HG02759 (cell line): Measurements from ENCODE around the gene OR5C1.
A peak's percentile ranks its signal among the peaks of the same experiment; 100 is the strongest.
"Not testable (repeated sequence)": the region's sequence is repeated elsewhere in the genome, so short reads cannot be mapped to it uniquely, and the experiment has no call there.

Experiments
- ATAC-seq: cut with Tn5 transposase; IDR thresholded peaks from one replicate; pipeline ENCODE4 v1.9.1; 2021; ENCODE audit warnings: mild to moderate bottlenecking, moderate library complexity; ENCODE audit not compliant: unreplicated experiment

OR5C1 gene

DNA sequence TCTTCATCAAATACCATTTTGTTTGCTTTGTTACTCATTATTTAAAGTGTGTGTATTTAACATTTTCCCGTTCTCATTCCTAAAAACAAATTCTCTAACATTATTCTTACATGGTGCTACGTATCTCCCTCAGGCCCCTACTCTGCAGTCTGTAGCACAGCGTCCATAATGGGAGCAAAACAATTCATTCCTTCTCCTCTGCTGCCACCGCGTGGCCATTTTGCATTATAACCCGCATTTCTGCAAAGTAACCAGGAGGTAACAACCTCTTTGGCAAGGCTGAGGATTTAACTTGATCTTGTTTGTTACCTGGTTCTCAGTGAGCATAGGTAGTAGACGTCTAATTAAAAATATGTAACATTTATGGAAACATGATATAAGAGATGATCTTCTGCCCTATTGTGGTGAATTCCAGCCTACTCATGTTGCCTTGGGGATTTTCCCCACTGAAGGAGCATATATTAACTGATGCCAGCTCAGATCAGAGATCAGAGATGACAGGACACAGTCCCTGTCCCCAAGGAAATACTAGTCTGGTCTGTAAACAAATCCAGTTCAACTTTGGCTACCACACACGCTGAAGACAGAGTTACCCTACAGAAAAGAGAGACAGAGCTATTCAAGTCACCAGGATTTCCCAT lies 21.7 kb downstream of the OR5C1 start:
- ATAC-seq, result peak; percentile 81

DNA sequence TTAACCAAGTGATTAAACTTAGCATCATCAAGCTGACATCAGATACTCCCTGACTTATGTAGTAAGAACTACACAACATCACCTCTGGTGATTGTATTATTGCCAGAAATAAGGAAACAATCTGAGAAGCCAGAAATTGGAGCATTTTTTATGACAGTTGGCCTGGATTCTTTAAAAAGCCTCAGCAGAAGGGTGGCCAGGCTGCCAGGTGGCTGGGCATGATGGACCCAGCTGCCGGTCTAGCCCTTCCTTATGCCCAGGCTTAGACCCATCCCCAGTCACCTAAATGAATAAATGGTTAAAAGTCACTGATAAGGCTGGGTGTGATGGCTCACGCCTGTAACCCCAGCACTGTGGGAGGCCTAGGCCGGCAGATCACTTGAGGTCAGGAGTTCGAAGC lies 24.0 kb downstream of the OR5C1 start:
- ATAC-seq, result no peak

DNA sequence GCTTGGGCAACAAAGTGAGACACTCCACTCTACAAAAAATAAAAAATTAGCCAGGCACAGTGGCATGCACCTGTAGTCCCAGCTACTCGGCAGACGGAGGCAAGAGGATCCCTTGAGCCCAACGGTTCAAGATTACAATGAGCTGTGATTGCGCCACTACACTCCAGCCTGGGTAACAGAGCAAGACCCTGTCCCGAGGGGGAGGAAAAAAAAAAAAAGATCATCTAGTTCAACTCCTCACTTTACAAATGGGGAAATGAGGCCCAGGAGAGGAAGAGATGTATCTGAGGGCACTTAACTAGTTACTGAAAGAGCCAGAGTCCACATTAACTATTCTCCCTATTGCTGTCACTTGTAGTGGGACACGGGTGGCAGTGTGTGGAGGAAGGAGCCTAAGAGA lies 25.8 kb downstream of the OR5C1 start:
- no peak for ATAC-seq

DNA sequence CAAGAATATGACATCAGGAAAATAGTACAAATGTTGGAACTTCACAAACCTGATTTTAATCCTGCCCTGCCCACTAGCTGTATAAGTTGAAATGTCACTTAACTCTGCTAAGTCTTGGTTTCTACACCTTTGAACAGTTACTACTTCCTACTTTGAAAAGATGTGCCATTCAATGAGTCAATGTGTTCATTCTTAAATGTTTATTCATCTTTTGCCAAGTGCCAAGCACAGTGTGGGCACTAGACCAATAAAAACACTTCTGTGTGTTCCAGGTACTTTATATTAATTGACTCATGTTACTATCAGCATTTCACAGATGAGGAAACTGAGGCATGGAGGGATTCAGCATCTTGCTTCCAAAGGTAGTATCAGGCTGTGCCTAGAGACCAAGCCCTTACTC lies 26.8 kb downstream of the OR5C1 start:
- ATAC-seq, result no peak

DNA sequence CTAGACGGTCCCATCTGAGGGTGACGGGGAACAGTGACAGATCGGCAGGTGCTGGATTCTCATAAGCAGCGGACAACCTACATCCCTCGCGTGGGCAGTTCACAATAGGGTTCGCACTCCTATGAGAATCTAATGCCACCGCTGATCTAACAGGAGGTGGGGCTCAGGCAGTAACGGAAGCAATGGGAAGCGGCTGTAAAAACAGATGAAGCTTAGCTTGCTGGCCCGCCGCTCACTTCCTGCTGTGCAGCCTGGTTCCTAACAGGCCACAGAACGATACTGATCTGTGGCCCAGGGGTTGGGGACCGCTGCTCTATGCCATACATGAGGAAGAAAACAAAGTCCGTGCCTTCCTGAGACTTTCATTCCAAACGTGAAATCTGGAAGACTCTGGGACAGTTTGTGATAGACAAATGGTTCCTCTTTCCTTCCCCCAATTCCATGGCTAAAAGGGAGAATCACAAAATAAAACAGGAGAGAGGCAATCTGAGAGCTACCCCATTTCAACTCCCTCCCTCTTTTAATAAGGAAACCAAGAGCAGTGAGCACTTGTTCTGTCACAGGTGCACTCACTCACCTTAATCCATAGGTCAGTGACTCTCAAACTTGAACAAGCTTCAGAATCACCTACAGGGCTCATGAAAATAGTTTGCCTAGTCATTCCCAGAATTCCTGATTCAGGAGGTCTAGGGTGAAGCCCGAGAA lies 27.6 kb downstream of the OR5C1 start:
- ATAC-seq, result no peak

DNA sequence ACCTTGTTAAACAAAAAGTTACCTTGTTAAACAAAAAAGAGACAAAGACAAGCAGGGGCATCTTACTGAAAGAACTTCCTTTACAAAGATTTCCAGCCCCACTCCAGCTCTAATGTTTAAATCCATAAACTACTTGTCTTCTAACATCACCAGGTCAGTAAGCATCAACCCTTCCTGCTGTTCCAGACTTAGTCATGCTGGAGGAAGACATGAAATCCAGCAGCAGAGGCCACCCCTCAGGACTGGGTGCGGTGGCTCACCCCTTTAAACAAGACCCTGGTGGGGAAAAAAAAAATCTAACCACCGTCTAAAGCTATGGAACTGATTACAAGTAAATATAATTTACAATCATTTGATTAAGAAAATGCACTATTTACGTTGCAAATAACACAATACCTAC lies 30.6 kb downstream of the OR5C1 start:
- no peak for ATAC-seq

DNA sequence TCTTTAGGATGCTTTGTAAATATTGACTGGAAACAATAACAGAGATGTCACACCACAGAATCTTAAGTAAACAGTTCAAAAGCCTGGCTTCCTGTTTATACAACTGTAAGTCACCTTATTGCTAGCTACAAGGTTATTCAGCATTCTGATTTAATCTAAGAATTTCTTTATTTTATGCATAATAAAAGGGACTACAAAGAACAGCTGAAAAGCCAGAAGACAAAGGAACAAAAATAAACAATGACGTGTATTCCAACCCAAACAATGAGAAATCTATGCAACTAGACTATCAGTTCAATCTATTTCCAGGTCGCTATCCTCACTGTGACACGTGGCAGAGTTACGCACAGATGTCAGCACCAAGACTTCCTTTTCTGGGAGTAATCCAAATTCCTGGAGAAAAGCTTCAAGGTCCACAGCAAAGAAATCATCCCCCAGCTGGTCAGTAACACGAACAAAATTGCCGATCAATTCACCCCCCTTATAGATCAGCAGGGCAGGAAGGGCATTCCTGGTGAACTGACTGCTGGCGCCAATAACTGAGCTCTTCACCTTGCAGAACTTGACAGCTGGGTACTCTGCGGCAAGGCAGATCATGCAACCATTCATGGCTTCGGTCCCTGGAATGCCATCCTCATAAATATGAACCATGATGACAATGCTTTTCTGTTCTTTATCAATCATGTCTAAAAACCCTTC lies 31.2 kb downstream of the OR5C1 start:
- no peak for ATAC-seq

DNA sequence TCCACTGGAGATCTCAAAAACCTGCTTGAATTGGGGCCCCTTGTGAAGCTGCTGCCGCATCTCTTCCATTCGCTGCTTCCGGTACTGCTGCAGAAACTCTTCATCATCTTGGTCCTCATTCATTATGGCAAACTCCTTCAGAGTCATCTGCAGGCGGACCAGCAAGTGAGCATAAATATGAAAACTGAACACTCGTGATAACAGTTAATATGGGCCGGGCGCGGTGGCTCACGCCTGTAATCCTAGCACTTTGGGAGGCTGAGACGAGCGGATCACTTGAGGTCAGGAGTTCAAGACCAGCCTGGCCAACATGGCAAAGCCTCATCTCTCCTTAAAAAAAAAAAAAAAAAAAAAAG lies 31.7 kb downstream of the OR5C1 start:
- no peak for ATAC-seq

DNA sequence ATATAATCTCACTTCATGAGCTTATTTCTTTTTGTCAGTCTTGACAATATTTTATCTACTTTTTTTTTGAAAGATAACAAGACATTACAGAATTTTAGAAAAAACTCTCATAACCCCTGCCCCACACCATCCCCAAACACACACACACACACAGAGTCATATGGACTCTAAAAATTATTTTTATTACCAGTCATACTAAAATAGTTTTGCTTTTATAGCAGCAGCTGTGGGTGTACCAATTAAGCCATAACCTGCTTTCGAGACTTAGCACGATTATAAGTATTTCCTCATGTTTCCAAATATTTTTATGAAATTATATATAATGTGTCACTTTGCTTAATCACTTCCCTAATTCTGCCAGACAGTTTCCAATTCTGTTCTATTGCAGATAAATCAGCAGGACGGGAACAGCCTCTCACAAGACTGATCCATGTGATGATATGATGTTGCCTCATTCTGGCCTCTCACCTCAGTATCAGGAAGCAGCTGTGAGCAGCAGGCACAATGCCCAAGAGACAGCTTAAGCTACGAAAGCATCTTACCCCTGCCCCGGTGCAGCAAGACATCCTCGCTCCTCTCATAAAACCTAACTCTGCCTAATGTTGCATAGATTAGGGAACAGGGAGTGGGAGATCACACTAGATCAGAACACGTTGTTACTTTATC lies 32.7 kb downstream of the OR5C1 start:
- ATAC-seq, result no peak

DNA sequence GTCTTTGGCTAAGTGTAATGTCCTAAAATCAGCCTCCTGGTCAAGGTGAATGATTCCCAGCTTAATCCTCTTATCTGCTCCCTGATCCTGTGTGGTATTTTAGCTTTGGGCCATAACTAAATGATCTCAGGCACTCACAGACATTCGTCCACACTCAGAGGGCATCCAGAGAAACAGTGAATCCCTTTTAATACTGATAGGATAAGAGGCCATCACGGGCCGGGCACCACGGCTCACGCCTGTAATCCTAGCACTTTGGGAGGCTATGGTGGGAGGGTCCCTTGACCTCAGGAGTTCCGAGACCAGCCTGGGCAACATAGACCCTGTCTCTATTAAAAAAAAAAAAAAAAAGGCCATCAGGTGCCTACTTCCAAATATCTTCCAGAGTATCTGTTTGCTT lies 33.3 kb downstream of the OR5C1 start:
- ATAC-seq, result no peak

DNA sequence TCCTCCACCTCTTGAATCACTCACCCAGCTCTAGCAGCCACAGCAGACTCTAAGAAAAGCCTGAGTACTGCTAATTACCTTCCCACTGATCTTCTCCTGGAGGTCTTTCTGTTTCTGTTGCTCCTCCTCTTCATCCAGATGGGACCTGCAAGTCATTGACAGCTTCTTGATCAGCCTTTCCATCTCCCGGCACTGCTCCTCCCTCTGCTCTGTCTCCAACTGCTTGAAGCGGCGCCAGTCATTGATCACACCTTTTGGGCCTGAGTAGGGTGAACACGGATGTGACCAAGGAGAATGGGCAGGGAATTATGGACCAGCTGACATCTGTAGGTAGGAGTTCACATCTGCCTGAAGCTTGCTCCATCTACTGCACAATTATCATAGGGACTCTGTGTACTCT lies 34.2 kb downstream of the OR5C1 start:
- no peak for ATAC-seq

DNA sequence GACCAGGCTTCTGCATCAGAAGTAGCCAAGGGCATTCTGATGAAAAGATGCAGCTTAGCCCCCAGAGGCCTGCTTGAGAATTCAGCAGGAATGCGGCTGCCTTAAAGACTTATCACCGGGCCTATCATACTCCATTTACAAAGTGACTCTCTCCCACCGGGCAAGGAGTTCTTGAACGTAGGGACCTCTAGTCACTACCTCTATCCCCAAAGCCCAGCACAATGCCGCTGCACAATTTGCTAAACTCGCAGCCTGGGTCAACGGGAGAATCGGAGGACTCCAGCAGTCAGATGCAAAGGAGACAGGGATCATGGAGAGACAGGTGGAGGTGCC lies 39.0 kb downstream of the OR5C1 start:
- ATAC-seq, result peak; percentile 24

DNA sequence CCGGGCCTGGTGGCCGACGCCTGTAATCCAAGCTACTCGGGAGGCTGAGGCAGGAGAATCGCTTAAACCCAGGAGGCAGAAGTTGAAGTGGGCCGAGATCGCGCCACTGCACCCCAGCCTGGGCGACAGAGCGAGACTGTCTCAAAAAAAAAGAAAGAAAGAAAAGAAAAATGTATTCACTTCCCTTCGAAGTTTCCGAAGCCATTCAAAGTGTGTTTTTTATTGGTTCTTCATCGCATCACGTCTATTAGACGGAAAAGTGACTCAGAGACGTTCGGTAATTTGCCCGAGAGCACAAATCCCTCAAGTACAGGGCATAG lies 40.2 kb downstream of the OR5C1 start:
- ATAC-seq, result not testable (repeated sequence)

DNA sequence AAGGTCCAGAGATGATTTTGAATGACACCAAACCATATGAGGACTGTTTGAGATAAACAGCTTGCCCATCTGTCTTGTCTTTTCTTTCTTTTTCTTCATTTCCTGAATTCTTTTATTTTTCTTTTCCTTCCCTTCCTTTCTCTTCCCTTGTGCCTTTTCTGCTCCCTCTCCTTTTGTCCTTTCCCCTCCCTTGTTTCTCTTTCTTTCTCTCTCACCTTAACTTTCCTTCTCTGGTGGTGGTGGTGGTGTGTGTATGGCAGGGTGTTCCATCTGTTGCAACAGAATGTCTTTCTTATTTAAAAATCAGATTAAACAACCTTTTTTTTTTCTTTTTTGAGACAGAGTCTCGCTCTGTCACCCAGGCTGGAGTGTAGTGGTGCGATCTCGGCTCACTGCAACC lies 43.5 kb downstream of the OR5C1 start:
- ATAC-seq, result no peak

DNA sequence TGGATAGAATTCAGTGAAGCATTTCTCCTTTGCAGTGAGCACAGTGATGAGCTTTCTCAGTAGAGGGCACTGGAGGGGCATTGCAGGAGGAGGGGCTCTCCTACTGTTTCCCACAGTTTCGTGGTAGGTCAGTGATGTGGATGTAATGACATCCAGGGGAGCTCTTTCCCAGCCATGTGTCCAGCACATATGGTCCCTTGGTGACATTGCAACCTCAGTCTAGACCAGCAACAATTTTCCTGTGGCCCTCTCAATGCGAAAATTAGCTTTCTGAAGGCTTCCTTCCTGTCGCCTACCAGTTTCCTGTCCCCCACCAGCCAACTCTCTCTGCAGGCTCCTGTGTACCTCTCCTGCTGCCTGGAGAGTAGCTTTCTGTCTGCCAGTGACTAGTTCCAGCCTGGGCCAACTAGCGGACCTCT lies 46.6 kb downstream of the OR5C1 start:
- ATAC-seq, result no peak

DNA sequence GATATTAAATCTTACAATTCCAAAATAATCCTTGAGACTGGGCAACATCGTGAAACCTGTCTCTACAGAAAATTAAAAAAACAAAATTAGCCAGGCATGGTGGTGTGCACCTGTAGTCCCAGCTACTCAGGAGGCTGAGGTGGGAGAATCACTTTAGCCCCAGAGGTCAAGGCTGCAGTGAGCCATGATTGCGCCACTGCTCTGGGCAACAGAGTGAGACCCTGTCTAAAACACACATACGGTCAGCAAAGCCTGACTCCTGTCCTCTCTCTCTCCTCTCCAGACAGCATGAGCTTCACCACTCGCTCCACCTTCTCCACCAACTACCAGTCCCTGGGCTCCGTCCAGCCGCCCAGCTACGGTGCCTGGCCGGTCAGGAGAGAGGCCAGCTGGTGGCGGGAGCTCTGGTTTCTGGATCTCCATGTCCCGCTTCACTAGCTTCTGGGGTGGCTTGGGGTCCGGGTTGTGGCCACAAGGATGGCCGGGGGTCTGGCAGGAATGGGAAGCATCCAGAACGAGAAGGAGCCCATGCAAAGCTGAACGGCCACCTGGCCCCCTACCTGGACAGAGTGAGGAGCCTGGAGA lies 48.6 kb downstream of the OR5C1 start:
- ATAC-seq, result no peak

DNA sequence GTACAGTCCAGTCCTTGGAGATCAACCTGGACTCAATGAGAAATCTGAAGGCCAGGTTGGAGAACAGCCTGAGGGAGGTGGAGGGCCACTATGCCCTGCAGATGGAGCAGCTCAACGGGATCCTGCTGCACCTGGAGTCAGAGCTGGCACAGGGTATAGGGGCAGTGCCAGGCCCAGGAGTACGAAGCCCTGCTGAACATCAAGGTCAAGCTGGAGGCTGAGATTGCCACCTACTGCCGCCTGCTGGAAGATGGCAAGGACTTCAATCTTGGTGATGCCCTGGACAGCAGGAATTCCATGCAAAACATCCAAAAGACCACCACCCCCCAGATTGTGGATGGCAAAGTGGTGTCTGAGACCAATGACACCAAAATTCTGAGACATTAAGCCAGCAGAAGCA lies 49.7 kb downstream of the OR5C1 start:
- not testable (repeated sequence) for ATAC-seq
